Smooth muscle cell (in vitro differentiated cells): ENCODE data around the gene ADGRG1. TPM values are rescaled to one million over a fixed set of nuclear protein-coding genes. Genes with fewer than 3 reads are reported as not detected.
A peak's percentile ranks its signal among the peaks of the same experiment; 100 is the strongest.

Source experiments
- DNase-seq: peaks from one replicate; lab custom pipeline; 2025; ENCODE audit not compliant: unreplicated experiment; lab: John Stamatoyannopoulos, UW
- H2AFZ ChIP-seq: fragments of 200-600 bp; sonication (generic); 2 replicates; pipeline ENCODE4 v1.6.0; 2016; ENCODE audit warnings: antibody characterized with exemption, low read depth, mild to moderate bottlenecking
- H3F3A ChIP-seq: fragments of 200-600 bp; sonication (generic); 2 replicates; pipeline ENCODE4 v1.6.0; 2017; ENCODE audit warnings: antibody characterized with exemption, low read depth
- H3K27ac ChIP-seq: fragments of 200-600 bp; sonication (generic); 2 replicates; pipeline ENCODE4 v1.5.1; 2016; ENCODE audit warnings: low read depth, mild to moderate bottlenecking
- H3K27me3 ChIP-seq: fragments of 200-600 bp; sonication (generic); 2 replicates; pipeline ENCODE4 v1.6.1; 2016; ENCODE audit warnings: low read depth, mild to moderate bottlenecking
- H3K36me3 ChIP-seq: fragments of 200-600 bp; sonication (generic); 2 replicates; pipeline ENCODE4 v1.5.1; 2016; ENCODE audit warnings: low read depth
- H3K4me1 ChIP-seq: fragments of 200-600 bp; sonication (generic); 2 replicates; pipeline ENCODE4 v1.5.1; 2016; ENCODE audit warnings: low read depth
- H3K4me2 ChIP-seq: fragments of 200-600 bp; sonication (generic); 2 replicates; pipeline ENCODE4 v1.6.0; 2016; ENCODE audit warnings: mild to moderate bottlenecking
- H3K4me3 ChIP-seq: fragments of 200-600 bp; sonication (generic); 2 replicates; pipeline ENCODE4 v1.5.1; 2016; ENCODE audit warnings: mild to moderate bottlenecking
- H3K79me2 ChIP-seq: fragments of 200-600 bp; sonication (generic); 2 replicates; pipeline ENCODE4 v1.6.0; 2016; ENCODE audit warnings: low read depth, mild to moderate bottlenecking
- H3K9ac ChIP-seq: fragments of 200-600 bp; sonication (generic); 2 replicates; pipeline ENCODE4 v1.6.0; 2016; ENCODE audit warnings: low read depth
- H3K9me3 ChIP-seq: fragments of 200-600 bp; sonication (generic); replicated peaks from 2 replicates; pipeline ENCODE4 v1.5.1; 2016; ENCODE audit warnings: low read depth
- H4K20me1 ChIP-seq: fragments of 200-600 bp; sonication (generic); 2 replicates; pipeline ENCODE4 v1.6.0; 2016; ENCODE audit warnings: low read depth
- WGBS: methylation state at CpG from one replicate; pipeline ENCODE4 v1.1.7; 2016; ENCODE audit warnings: low lambda C conversion rate; 5-methylcytosine and 5-hydroxymethylcytosine counted together
- polyA plus RNA-seq: library from polyadenylated mRNA; unstranded; fragments of >200 nt; fragmentation: Nextera tagmentation; extraction: Ambion mirVana; gene quantifications from 2 replicates; pipeline ENCODE4 v1.2.1, GENCODE V29; 2016
- total RNA-seq: library from RNA; depleted of rRNA; stranded (reverse); fragments of >200 nt; gene quantifications from 2 replicates; pipeline ENCODE4 v1.2.3, GENCODE V29; 2014
- TF ChIP-seq, protein P1 (sequence below): fragments of 200-600 bp; sonication (generic); IDR thresholded peaks from 2 replicates; pipeline ENCODE4 v1.5.1; 2017; ENCODE audit warnings: borderline replicate concordance, mild to moderate bottlenecking, antibody characterized with exemption; ENCODE audit not compliant: insufficient read depth, poor library complexity, severe bottlenecking

Gene ADGRG1
- total and polyA plus RNA-seq, 2 experiments from 2014 or later, result 15.3 to 32.0 TPM

DNA sequence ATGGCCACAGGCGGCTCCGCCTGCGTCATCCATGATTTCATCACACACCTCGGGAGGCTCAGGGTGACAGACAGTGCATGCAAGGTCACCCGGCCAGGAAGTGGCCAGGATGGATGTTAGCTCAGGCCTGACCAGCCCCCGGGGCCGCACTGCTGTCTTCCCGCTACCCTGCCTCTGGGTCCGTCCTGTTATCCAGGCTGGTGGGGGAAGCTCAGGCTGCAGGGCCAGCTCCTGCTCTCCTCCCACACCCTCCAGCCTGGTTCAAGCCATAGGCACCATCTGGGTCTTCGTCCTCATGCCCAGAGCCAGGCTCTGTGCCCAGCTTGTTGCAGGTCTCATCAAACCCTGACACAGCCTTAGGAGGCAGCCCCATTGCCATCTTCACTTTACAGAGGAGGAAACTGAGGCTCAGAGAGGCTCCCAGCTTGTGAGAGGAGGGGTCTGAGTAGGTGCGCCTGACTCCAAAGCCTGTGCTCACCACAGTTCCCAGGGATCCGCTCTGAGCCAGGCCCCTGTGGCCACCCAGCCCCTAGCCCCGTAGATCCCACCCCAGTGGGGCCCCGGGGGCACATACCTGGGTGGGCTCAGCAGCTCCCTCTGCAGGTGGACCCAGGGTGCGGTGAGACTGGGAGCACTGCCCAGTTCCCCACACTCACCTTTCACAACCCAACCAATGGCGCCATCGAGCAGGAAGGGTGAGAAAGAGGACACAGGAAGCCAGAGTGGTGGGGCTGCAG, 39.3 kb downstream of the ADGRG1 start:
- TF ChIP-seq, protein P1, sequence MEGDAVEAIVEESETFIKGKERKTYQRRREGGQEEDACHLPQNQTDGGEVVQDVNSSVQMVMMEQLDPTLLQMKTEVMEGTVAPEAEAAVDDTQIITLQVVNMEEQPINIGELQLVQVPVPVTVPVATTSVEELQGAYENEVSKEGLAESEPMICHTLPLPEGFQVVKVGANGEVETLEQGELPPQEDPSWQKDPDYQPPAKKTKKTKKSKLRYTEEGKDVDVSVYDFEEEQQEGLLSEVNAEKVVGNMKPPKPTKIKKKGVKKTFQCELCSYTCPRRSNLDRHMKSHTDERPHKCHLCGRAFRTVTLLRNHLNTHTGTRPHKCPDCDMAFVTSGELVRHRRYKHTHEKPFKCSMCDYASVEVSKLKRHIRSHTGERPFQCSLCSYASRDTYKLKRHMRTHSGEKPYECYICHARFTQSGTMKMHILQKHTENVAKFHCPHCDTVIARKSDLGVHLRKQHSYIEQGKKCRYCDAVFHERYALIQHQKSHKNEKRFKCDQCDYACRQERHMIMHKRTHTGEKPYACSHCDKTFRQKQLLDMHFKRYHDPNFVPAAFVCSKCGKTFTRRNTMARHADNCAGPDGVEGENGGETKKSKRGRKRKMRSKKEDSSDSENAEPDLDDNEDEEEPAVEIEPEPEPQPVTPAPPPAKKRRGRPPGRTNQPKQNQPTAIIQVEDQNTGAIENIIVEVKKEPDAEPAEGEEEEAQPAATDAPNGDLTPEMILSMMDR, result peak; percentile 15
- H3K9ac ChIP-seq, result no peak overlapping the region
- H2AFZ ChIP-seq, result no peak overlapping the region
- no peaks in the 10 kb centered on the region for H3K79me2 ChIP-seq
- H3F3A ChIP-seq, result no peaks in the 10 kb centered on the region
- no peak overlapping the region for H3K4me2 ChIP-seq
- H3K4me3 ChIP-seq, result no peak overlapping the region
- no peaks in the 10 kb centered on the region for H3K4me1 ChIP-seq
- DNase-seq, result no peak
- no peaks in the 10 kb centered on the region for H4K20me1 ChIP-seq
- H3K27ac ChIP-seq, result no peak overlapping the region
- H3K36me3 ChIP-seq, result no peaks in the 10 kb centered on the region
- no peaks in the 10 kb centered on the region for H3K9me3 ChIP-seq
- no peaks in the 10 kb centered on the region for H3K27me3 ChIP-seq
- WGBS, result 86% methylated on average over 17 of the region's 17 CpGs

DNA sequence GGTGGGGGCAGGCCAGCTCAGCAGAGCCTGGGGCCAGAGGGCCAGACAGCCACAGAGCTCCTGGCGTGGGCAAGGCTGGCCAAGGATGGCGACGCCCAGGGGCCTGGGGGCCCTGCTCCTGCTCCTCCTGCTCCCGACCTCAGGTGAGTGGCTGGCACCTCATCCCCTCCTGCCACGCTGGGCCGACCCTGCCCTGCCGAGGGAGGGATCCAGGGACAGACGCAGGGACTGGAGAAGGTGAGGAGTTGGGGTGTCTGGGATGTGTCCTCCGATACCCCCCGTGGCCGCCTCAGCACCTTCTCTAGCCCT, 39.8 kb downstream of the ADGRG1 start, which contains the start of gene ADGRG3:
Gene ADGRG3 (plus strand): TSS at position 44 of the 309 bp plus-strand sequence. CDS start 42 bp downstream, at position 86.
- Histone ChIP-seq H3K79me2 (no peaks in the 10 kb centered on the region), H3K4me3 (no peak within 1 kb of the TSS), H4K20me1 (no peaks in the 10 kb centered on the region), H3K9ac (no peak within 1 kb of the TSS), H3F3A (no peaks in the 10 kb centered on the region), H3K4me1 (no peaks in the 10 kb centered on the region), H2AFZ (no peak within 1 kb of the TSS), H3K9me3 (no peaks in the 10 kb centered on the region), H3K4me2 (no peak within 1 kb of the TSS), H3K36me3 (no peaks in the 10 kb centered on the region), H3K27ac (no peak within 1 kb of the TSS), H3K27me3 (no peaks in the 10 kb centered on the region)
- TF ChIP-seq, protein P1, result no peak
- DNase-seq, result no peak
- 94% methylated on average over 11 of the region's 11 CpGs for WGBS

GRCh38 chr16:57668630-57669475, 40.4 kb downstream of the ADGRG1 start:
- Histone ChIP-seq H3K4me1 (no peaks in the 10 kb centered on the region), H3K27ac (no peak overlapping the region), H3K9me3 (no peaks in the 10 kb centered on the region), H2AFZ (no peak overlapping the region), H3K4me3 (no peak overlapping the region), H4K20me1 (no peaks in the 10 kb centered on the region), H3K36me3 (no peaks in the 10 kb centered on the region), H3K9ac (no peak overlapping the region), H3F3A (no peaks in the 10 kb centered on the region), H3K4me2 (no peak overlapping the region), H3K27me3 (no peaks in the 10 kb centered on the region), H3K79me2 (no peaks in the 10 kb centered on the region)
- no peak for DNase-seq
- 95% methylated on average over 19 of the region's 20 CpGs for WGBS
- TF ChIP-seq, protein P1, result no peak
